Stimulated activated CD4-positive, alpha-beta T cell treated with anti-CD3 and anti-CD28 coated beads, Interleukin-2, amount 100 ng/mL, for 4 hours (primary cell): ENCODE results near the gene SPTB.
"Not testable (repeated sequence)": the region's sequence is repeated elsewhere in the genome, so short reads cannot be mapped to it uniquely, and the experiment has no call there.

Experiments
- DNase-seq: peaks from one replicate; pipeline ENCODE4 v3.0.0-alpha.2; 2020; ENCODE audit warnings: low read depth

SPTB gene

GRCh38 chr14:64821651-64822050, 58.1 kb downstream of the SPTB start:
- DNase-seq: no peak

GRCh38 chr14:64818151-64818550, 61.6 kb downstream of the SPTB start:
- DNase-seq: no peak

DNA sequence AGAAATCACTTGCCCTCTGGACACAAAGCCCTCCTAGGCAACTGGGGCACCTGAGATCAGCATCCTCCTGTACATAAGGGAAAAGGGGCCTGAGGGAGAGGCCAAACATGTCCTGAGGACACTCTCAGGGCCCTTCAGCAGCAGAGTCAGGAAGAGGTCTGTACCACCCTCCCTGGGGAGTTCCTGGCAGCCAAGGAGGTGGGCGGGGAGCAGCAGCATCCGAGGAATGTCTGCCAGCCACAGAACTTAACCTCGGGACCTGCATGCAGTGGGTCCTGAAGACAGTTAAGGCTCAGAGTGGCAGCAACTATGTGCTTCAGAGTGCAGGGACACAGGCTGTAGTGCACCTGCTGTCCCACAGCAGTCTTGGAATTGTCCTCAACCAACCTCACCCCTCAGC, 62.1 kb downstream of the SPTB start:
- DNase-seq: no peak

DNA sequence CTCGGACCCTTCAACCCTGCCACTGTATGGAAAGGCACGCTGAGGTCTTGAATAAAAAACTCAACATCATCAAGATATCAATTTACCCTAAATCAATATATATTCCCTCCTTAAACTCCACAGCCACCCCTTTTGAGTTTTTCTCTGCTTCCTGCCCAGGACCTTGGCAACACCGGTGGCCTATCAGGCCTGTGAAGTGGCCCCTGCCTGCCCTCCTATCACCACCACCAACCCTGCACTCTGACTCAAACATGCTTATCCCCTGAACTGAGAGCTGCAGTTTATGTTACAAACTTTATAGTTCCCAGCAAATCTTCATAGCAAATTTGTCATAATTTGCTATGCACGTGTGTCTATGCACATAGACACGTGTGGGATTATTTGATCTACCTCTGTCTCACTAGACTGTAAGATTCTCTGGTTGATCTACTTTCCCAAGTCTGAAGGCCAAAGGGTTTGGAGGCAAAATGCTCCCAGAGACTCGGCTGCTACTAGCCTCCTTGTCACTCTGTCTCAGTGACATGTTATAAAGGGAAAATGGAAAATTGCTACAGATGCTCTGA, 63.4 kb downstream of the SPTB start:
- no peak for DNase-seq

DNA sequence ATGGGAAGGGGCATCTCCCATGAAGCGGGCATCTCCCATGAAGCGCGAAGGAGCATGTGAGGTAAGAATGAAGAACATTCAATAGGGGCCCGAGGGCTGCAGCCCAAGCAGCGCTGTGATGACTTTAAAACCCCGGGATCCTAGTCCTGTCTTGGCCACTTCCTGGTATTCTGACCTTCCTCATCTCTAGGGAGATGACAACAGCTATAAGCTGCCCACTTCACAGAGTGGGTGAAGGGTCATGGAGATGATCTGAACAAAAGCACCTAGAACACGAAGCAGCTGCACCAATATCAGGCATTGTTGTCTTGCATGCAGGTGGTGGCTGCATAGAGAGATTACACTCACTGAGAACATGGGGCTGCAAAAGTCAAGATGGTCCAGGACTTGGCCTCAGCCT, 64.5 kb downstream of the SPTB start:
- DNase-seq: no peak

DNA sequence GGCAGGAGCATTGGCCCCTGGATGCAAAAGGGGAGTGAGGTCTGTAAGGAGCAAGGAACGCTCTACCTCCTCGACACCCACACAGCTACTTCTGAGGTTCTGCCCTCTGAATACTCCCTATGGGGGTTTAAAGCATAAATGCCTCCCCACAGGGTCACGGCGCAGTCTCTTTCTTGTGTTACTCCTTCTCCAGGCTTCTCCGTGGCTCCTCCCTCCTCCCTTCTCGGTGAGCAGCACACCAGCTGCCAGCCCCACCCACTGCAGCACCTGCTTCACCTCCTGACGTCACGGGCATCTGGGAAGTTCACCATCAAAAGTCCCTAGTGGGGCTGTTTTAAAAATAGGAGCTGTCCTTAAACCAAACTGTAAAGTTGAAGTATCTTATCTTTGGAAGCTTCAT, 67.3 kb downstream of the SPTB start:
- peak; percentile 22 for DNase-seq

DNA sequence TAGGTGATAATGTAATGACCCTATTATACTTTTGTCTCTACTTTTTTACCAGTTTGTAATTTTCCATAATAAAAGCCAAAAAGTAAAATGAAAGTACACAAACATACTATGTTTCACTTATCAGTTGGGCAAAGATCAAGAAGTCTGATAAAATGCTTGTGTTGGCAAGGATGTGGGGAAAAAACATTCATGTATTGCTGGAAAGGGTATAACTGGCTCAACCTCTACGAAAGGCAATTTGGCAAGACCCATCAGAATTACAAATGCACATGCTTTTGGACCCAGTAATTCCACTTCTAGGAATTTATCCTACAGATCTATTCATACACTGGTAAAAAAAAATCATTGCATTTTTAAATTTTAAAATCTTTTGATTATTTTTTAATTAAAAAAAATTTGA, 68.0 kb downstream of the SPTB start:
- no peak for DNase-seq

DNA sequence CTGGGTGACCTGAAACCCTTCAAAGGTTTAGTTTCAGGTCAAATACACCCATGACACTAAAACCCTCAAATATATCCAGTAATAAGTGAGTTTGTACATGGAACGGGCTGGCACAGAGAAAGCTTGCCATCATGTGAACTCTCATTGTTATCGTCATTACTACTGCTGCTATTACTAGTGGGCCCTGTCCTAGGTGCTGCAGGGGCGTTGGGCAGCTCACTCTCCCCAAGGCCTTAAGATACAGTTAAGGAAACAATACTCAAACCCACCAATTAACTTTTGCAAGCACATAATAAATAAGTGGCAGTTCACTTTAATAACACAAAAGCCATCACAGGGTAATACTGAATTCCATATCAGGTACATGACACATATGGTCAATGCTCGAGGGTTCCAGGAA, 71.3 kb downstream of the SPTB start:
- no peak for DNase-seq

DNA sequence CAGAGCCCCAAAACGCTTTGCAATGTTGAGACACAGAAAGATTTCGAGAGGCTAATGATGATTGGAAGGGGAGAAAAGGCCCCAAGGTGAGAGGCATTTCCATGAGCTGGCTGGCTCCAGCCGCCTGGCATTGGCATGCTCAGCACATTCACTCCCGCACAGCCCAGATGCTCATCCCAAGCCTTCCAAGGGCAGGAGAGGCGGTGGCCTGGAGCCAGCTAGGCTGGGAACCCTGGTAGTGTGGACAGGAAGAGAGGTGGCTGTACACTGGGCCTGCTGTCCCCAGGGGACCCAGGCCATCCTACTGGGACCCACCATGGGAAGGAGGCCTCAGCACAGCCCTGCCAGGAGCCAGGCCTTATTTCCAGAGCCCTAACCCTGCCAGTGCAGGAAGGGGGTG, 72.2 kb downstream of the SPTB start:
- DNase-seq: no peak

GRCh38 chr14:64806862-64807495, 72.7 kb downstream of the SPTB start:
- DNase-seq: no peak

DNA sequence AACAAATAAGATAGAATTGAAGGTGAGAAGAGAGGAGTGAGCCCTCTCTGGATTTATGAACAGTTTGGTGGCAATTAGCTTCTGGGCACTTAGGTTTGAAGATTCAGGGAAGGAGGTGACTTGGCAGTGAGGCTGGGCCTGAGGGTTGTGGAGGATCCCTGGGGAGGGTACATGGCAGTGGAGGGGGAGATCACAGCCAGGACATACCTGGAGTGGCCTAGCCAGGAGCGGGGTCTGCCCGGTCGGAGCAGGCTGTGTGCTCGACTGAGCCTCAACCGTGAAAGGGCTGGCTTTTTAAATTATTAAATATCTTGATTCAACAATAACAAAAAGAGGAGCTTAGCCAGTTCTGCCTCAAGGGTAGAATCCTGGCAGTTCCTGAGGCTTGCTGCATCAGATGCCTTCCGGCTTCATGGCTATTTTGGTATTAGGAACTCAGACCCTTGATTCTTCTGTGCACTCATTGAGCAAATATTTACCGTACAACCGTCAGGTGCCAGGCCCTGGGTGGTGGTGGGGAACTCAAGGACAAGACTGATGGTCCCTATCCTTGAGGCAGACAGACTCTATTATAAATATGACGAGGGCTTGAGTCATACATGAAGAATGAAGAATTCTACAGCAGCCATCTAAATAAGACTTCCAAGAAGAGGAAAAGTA, 73.4 kb downstream of the SPTB start:
- DNase-seq: no peak

GRCh38 chr14:64805646-64806045, 74.1 kb downstream of the SPTB start:
- not testable (repeated sequence) for DNase-seq

DNA sequence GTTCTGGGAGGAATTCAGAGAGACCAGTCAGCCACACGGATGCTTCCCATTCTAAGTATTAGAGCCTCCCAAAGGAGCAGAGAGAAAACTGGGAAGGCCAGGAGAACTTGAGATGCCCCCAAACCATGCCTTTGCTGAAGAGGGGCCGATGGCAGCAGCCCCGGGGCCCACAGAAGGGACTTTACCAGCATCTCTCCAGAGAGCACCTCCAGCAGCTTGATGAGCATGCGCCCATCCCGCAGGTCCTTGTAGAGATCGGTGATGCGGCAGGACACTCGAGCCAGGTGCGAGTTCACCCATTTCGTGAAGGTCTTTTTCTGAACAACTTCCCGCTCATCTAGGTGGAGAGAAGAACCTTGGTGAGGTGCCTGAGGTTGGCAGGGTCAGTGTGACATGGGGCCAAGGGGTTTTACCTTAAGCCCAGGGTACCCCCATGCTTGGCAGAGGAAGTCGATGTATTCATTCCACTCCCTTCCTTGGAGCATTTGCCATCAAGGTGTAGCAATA, 74.9 kb downstream of the SPTB start:
- DNase-seq: no peak

GRCh38 chr14:64801800-64802199, 77.9 kb downstream of the SPTB start:
- DNase-seq: no peak

- DNase-seq: no peak
These were observed 78.7 kb downstream of the SPTB start for GRCh38 chr14:64801046-64801445.

- DNase-seq: no peak
These were observed 79.7 kb downstream of the SPTB start for GRCh38 chr14:64800000-64800399.

GRCh38 chr14:64799555-64799954, 80.2 kb downstream of the SPTB start:
- DNase-seq: no peak

GRCh38 chr14:64796369-64796768, 83.3 kb downstream of the SPTB start:
- DNase-seq: no peak

DNA sequence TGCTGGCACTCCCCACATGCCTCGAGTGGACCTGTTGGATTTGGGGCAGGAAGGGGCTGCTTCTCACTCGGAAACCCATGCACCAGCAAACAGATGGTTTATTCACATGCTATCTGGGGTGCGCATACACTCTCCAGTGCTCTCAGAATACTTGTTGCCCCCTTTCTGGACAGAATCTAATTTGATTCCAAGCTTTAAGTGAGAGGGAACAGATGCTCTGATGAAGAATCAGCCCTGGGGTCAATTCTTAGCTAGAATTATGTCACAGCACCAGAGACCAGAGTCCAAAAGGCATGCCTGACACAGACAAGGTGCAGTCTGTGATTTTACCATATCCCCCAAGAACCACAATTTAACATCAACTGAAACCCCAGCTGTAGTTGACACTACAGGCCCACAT, 83.8 kb downstream of the SPTB start:
- no peak for DNase-seq

GRCh38 chr14:64795211-64795610, 84.5 kb downstream of the SPTB start:
- DNase-seq: no peak

DNA sequence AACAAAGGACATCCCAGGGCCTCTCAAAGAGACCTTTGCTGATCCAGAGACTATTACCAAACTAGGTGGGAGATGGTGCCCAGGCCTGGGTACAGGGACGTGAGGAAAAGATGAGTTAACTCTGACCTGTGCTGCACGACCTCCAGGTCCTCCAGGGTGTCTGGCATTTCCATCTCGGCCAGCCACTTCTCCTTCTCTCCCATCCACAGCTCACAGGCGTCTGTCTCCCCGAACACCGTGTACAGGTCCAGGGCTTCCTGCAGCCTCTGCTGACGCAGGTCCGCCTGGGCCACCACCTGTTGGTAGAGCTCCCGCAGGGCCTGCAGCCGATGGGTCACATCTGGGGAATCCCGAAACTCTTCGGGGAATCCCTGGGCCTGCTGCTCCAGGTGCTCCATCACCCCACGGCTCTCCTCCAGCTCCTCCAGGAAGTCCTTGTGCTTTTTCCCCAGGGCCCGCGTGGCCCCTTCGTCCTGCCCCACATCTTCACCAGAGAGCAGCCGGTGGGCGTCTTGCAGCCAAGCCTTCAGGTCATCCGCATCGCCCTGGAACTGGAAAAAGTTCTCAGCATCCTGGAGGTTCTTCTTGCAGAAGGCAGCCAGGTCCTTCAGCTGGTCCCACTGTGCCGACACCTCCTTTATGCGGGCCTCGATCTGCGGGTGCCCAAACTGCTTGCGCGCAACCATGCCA, 86.7 kb downstream of the SPTB start:
- no peak for DNase-seq

DNA sequence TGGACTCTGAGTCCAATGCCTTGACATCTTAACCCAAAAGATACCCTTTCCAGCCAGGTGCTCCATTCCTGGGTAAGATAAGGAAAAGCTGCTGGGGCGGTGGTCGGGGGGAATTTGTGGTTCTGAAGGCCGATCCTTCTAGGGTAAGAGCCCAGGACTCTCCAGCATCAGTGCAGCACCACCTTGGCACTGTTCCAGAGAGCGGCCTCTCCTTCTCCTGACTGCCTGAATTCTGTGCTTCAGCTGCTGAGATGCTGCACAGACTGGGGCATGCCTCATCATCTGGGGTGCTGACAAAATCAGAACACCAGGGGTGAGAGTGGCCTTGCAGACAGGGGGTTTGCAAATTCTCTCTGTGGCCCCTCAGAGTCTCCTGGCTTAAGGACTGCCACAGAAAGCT, 87.5 kb downstream of the SPTB start:
- DNase-seq: no peak

- no peak for DNase-seq
These were observed 89.2 kb downstream of the SPTB start for GRCh38 chr14:64790478-64790877.
